RWPE1 (cell line): Measurements from ENCODE around the gene MATCAP1.

Source experiments
- CTCF ChIA-PET: fragments of 350-600 bp; sonication (Branson Sonifier 250); formaldehyde crosslinking; extraction: SDS; loops from one replicate; lab custom pipeline; 2021; lab: Yijun Ruan, JAX
- POLR2A ChIA-PET: fragments of 400-600 bp; formaldehyde crosslinking; extraction: SDS; loops from one replicate; lab custom pipeline; 2020; ENCODE audit warnings: antibody characterized with exemption; ENCODE audit not compliant: low non-redundant PET; lab: Yijun Ruan, JAX
- DNase-seq: peaks from one replicate; pipeline ENCODE4 v3.0.0; 2012; ENCODE audit warnings: low spot score
- H3K27ac ChIP-seq: fragments of 450-650 bp; 2 replicates; pipeline ENCODE4 v1.5.1; 2017
- CTCF ChIP-seq: fragments of 450-650 bp; conservative IDR thresholded peaks from 2 replicates; pipeline ENCODE4 v1.5.1; 2017; ENCODE audit warnings: low read depth, mild to moderate bottlenecking

MATCAP1 gene

GRCh38 chr16:67163164-67163998 lies 20.4 kb downstream of the MATCAP1 start:
- CTCF ChIA-PET, result interaction anchor here (0.6 to 1.4 kb wide), 6 partner anchors 8 to 119 kb away, joined by 3 to 5 read pairs (median 3); no protein-coding TSS in a partner anchor
- DNase-seq, result no peak

GRCh38 chr16:67162506-67163163 lies 21.1 kb downstream of the MATCAP1 start:
- CTCF ChIA-PET, result interaction anchor here (0.6 to 1.4 kb wide), 5 partner anchors 12 to 184 kb away, joined by 3 to 5 read pairs (median 3); no protein-coding TSS in a partner anchor
- no peak for DNase-seq
- TF ChIP-seq CTCF, result no peak
- POLR2A ChIA-PET, result interaction anchor here (1.2 kb wide), 1 partner anchor 12 kb away, joined by 6 read pairs; no protein-coding TSS in a partner anchor
- peak overlapping the region; percentile 98 for H3K27ac ChIP-seq

More at GRCh38 chr16:67163164-67163998, 20.4 kb downstream of the MATCAP1 start:
- H3K27ac ChIP-seq, result peak overlapping the region; percentile 98
- POLR2A ChIA-PET, result interaction anchor here (1.2 kb wide), 1 partner anchor 11 kb away, joined by 6 read pairs; no protein-coding TSS in a partner anchor
- no peak for TF ChIP-seq CTCF

- H3K27ac ChIP-seq, result peak overlapping the region; percentile 82
- no peak for TF ChIP-seq CTCF
- no peak for DNase-seq
- POLR2A ChIA-PET, result no interaction called here
- CTCF ChIA-PET, result interaction anchor here (1.0 kb wide), 1 partner anchor 18 kb away, joined by 3 read pairs; no protein-coding TSS in a partner anchor
These were observed 22.1 kb downstream of the MATCAP1 start for GRCh38 chr16:67161595-67162058.

- CTCF ChIA-PET, result interaction anchor here (0.7 kb wide), 1 partner anchor 27 kb away, joined by 3 read pairs; no protein-coding TSS in a partner anchor
- no peak for DNase-seq
- peak overlapping the region; percentile 82 for H3K27ac ChIP-seq
- POLR2A ChIA-PET, result interaction anchor here (1.0 kb wide), 1 partner anchor 188 kb away, joined by 3 read pairs; no protein-coding TSS in a partner anchor
- no peak for TF ChIP-seq CTCF
These were observed 24.8 kb downstream of the MATCAP1 start for GRCh38 chr16:67158637-67159600.

GRCh38 chr16:67157892-67158635 lies 25.7 kb downstream of the MATCAP1 start:
- peak overlapping the region; percentile 40 for H3K27ac ChIP-seq
- TF ChIP-seq CTCF, result no peak
- ChIA-PET POLR2A (no interaction called here), CTCF (interaction anchor here (0.6 kb wide), 1 partner anchor 615 kb away, joined by 3 read pairs; no protein-coding TSS in a partner anchor)
- no peak for DNase-seq
